H1 (cell line): ENCODE results near the gene SYTL1.

ENCODE experiments used
- ASH2L ChIP-seq: fragments of 200-600, 300-600 bp; sonication (generic); IDR thresholded peaks from one replicate; pipeline ENCODE4 v1.7.1; 2017; ENCODE audit warnings: low read length
- ATF2 ChIP-seq: IDR thresholded peaks from 2 replicates; pipeline ENCODE4 v1.6.1; 2012; ENCODE audit warnings: low read length, inconsistent platforms
- ATF3 ChIP-seq: IDR thresholded peaks from 2 replicates; pipeline ENCODE4 v1.6.1; 2011; ENCODE audit warnings: low read depth, mild to moderate bottlenecking, low read length; ENCODE audit not compliant: insufficient read depth
- HDAC2 ChIP-seq, 2 experiments: fragments of 300-600 bp in 1 of 2; sonication (generic) in 1 of 2; IDR thresholded peaks; 2 replicates each; pipeline ENCODE4 v1.6.1; 2011 to 2012; ENCODE audit warnings: low read depth in 2 of 2, low read length in 2 of 2, mild to moderate bottlenecking in 2 of 2, moderate library complexity in 2 of 2, borderline replicate concordance in 1 of 2, inconsistent platforms in 1 of 2
- HDAC6 ChIP-seq: IDR thresholded peaks from one replicate; pipeline ENCODE4 v1.7.1; 2012; ENCODE audit warnings: low read depth, mild to moderate bottlenecking, inconsistent platforms, low read length, moderate library complexity
- POLR2A ChIP-seq, 2 experiments: IDR thresholded peaks; 1 replicate in 1 of 2; 2 replicates in 1 of 2; pipeline ENCODE4 v1.6.1; 2011; ENCODE audit warnings: low read depth in 2 of 2, low read length in 2 of 2, mild to moderate bottlenecking in 2 of 2; ENCODE audit errors: control extremely low read depth in 1 of 2
- POLR2AphosphoS5 ChIP-seq: IDR thresholded peaks from 2 replicates; pipeline ENCODE4 v1.6.1; 2011; ENCODE audit warnings: low read depth, low read length
- RNF2 ChIP-seq: fragments of 200-900, 300-1000 bp; sonication (generic); IDR thresholded peaks from 2 replicates; pipeline ENCODE4 v1.7.1; 2016; ENCODE audit warnings: borderline replicate concordance, low read depth, mild to moderate bottlenecking, antibody characterized with exemption, low read length; ENCODE audit not compliant: poor library complexity, severe bottlenecking; ENCODE audit errors: missing control alignments
- SIN3A ChIP-seq, 2 experiments: IDR thresholded peaks in 1 of 2; conservative IDR thresholded peaks in 1 of 2; 2 replicates each; pipeline ENCODE4 v1.6.1; 2011 to 2012; ENCODE audit warnings: low read length in 2 of 2, improper control_type of control experiment in 1 of 2, low read depth in 1 of 2, mild to moderate bottlenecking in 1 of 2
- SUZ12 ChIP-seq: fragments of 200-600 bp; sonication (generic); IDR thresholded peaks from 2 replicates; pipeline ENCODE4 v1.6.1; 2012; ENCODE audit warnings: mild to moderate bottlenecking, inconsistent platforms, low read length, moderate library complexity, mixed read lengths
- TEAD4 ChIP-seq: IDR thresholded peaks from 2 replicates; pipeline ENCODE4 v1.6.1; 2012; ENCODE audit warnings: low read depth, low read length, inconsistent platforms, mixed read lengths
- ZNF274 ChIP-seq: IDR thresholded peaks from 2 replicates; pipeline ENCODE4 v1.7.0; 2012; ENCODE audit warnings: low read length, borderline replicate concordance; ENCODE audit errors: extremely low read depth
- TF ChIP-seq, protein P1 (sequence below), 3 experiments: IDR thresholded peaks; 1 replicate in 2 of 3; 2 replicates in 1 of 3; pipeline versions ENCODE4 v1.5.1 to v1.6.1; 2011; ENCODE audit warnings: low read length in 3 of 3, mild to moderate bottlenecking in 3 of 3, inconsistent platforms in 2 of 3, low read depth in 1 of 3, moderate library complexity in 1 of 3; ENCODE audit not compliant: insufficient read depth in 1 of 3; ENCODE audit errors: control extremely low read depth in 1 of 3

GRCh38 chr1:27292106-27292505, 49.7 kb upstream of the SYTL1 start:
- TF ChIP-seq TEAD4 = no peak
- no peak for TF ChIP-seq SIN3A (conservative IDR thresholded peaks at IDR 0.05 in 1 of 2, IDR thresholded peaks at IDR 0.05 in 1 of 2; ENCODE audit: low read depth in 1 of 2, low read length in 2 of 2)
- TF ChIP-seq ASH2L = no peak
- no peak for TF ChIP-seq POLR2A (IDR thresholded peaks at IDR 0.05; ENCODE audit: control extremely low read depth in 1 of 2, low read depth in 2 of 2, low read length in 2 of 2)
- no peak for TF ChIP-seq ZNF274
- TF ChIP-seq RNF2 = no peak
- TF ChIP-seq ATF2 = no peak
- TF ChIP-seq HDAC2 (IDR thresholded peaks at IDR 0.05; ENCODE audit: borderline replicate concordance in 1 of 2, low read depth in 2 of 2, low read length in 2 of 2) = no peak
- no peak for TF ChIP-seq POLR2AphosphoS5
- no peak for TF ChIP-seq SUZ12
- TF ChIP-seq, protein P1, sequence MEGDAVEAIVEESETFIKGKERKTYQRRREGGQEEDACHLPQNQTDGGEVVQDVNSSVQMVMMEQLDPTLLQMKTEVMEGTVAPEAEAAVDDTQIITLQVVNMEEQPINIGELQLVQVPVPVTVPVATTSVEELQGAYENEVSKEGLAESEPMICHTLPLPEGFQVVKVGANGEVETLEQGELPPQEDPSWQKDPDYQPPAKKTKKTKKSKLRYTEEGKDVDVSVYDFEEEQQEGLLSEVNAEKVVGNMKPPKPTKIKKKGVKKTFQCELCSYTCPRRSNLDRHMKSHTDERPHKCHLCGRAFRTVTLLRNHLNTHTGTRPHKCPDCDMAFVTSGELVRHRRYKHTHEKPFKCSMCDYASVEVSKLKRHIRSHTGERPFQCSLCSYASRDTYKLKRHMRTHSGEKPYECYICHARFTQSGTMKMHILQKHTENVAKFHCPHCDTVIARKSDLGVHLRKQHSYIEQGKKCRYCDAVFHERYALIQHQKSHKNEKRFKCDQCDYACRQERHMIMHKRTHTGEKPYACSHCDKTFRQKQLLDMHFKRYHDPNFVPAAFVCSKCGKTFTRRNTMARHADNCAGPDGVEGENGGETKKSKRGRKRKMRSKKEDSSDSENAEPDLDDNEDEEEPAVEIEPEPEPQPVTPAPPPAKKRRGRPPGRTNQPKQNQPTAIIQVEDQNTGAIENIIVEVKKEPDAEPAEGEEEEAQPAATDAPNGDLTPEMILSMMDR (IDR thresholded peaks at IDR 0.05; ENCODE audit: control extremely low read depth in 1 of 3, insufficient read depth in 1 of 3, low read depth in 1 of 3, low read length in 3 of 3) = no peak
- TF ChIP-seq HDAC6 = no peak
- no peak for TF ChIP-seq ATF3
